GM18870 (cell line): ENCODE data around the gene KHDRBS2.
A peak's percentile ranks its signal among the peaks of the same experiment; 100 is the strongest.

Experiments used
- ATAC-seq: cut with Tn5 transposase; IDR thresholded peaks from one replicate; pipeline ENCODE4 v1.9.1; 2021; ENCODE audit warnings: moderate library complexity; ENCODE audit not compliant: unreplicated experiment

Gene KHDRBS2

DNA sequence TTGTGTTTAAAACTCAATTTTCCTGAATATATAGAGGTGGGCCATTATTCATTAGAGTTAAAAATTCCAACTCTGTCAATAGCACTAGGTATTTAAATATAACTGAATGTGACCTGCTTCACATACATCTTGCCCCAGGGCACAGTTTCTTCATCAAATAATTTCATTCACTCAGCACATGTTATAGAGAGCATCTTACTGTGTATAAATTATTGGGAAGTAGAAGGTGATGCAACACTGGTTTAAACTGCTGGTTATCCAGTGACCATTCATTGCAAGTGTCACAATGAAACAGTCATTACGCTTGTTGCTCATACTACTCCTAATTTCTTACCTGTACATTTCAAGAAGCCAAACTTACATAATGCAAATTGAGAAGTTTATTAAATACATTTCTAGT is 93.4 kb downstream of the KHDRBS2 start:
- ATAC-seq: no peak

DNA sequence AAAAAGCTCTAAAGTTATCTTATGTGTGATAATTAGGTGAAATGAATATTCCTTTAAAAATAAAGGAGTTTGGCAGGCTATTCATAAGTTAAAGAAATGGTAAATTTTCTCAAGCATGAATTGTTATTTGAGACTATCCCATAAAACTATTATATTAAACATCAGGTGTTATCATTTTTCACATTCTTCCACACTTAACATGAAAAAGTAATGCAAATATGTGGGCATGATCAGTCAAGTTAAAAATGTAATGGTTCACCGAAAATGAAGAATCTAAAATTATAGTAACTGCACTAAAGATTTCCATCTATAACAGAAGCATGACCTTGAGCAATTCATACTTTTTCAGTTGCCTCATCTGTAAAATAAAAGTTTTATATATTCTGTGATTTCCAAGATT is 110.8 kb downstream of the KHDRBS2 start:
- ATAC-seq: no peak

DNA sequence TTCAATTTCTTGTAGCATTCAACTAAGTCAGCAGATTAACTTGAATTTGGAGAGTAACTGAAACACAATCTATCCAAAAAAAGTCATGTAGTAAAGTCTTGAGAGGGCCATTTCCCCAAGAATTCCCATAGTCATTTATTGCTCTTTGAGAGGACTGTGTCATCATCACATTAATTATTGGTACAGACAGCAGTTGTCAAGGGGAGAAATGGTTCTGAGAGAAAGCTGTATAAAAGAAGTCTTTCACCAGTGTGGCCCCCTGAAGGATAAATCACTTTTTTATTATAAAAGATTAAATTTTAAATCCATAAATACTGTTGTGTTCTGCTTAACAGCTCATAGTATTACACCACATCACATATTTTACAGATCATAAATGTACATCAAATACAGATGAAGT is 111.5 kb downstream of the KHDRBS2 start:
- no peak for ATAC-seq

DNA sequence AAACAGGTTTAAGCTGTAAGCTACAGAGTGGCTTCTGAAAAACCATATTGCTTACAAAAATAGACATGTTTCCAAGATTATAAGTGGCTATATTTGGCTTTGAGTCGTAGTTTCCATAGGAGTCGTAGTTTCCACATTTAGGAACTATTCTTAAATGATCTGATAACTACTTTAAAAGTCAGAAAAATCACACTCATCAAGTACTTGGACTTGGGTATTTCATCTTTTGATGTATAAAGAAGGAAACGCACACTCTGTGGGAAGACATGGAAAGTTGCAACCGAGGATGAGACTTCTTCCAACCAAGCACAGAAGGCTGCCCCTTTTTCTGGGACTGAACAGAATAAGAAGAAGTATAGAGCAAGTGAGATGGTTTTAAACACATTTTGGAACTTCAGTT is 118.3 kb downstream of the KHDRBS2 start:
- ATAC-seq: no peak

DNA sequence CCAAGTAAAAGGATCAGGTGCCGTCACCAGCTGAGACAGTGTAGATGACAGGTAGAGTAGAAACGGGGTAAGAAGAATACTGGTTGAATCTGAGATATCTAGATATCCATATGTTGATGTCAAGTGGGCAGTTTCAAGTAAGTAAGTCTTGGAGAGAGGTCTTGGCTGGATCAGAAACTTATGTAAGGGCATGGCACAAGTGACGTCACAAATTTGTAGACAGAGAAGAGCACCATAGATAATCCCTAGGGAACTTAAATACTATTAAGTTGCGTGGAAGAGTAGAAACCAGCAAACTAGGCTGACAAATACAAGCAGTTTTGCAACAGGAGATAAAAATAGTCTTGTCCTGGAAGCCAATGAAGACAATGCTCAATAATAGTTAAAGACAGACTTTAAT is 123.2 kb downstream of the KHDRBS2 start:
- no peak for ATAC-seq

DNA sequence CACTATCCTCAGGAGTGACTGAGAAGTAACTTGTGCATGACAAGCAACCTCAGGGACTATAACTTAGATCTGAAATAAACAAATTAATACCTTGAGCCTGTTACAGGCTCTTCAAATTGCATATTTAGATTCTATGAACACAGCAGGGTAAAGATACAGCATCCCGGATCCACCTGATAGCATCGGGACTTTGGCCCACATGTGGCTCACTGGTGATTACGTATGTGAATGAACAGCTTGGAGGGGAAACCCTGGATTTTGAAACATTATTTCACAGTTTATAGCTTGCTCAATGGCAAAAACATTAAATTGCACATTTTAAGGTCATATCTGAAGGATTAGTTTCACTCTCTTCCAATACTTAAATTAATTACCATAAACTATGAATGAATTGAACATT is 133.2 kb downstream of the KHDRBS2 start:
- no peak for ATAC-seq

DNA sequence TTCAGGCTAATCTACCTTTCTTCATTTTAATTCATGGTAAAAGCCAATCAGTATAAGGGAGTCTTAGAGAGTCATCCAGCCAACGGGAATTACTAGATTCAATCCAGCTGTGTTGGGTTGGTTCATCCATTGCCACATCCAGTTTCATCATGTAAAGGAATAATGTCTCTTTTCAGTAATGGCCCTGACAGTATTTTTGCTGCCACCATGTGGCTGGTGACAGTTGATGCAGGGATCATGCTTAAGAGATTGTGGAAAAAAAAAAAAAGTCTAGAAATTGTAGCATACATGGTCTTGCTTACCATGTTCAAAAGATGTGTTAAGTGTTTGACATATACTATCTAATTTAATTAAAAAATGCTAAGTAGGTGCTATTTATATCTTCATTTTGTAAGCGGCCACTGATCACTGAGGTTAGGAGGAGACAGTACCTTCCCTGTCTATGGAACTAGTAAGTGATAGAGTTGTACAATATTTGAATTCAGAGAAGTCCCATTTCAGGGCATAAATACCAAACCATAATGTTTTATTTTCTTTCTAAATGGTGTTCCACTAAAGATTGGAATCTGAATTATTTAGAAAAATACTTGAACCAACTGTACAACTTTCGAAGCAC is 135.9 kb downstream of the KHDRBS2 start:
- ATAC-seq: peak; percentile 80

DNA sequence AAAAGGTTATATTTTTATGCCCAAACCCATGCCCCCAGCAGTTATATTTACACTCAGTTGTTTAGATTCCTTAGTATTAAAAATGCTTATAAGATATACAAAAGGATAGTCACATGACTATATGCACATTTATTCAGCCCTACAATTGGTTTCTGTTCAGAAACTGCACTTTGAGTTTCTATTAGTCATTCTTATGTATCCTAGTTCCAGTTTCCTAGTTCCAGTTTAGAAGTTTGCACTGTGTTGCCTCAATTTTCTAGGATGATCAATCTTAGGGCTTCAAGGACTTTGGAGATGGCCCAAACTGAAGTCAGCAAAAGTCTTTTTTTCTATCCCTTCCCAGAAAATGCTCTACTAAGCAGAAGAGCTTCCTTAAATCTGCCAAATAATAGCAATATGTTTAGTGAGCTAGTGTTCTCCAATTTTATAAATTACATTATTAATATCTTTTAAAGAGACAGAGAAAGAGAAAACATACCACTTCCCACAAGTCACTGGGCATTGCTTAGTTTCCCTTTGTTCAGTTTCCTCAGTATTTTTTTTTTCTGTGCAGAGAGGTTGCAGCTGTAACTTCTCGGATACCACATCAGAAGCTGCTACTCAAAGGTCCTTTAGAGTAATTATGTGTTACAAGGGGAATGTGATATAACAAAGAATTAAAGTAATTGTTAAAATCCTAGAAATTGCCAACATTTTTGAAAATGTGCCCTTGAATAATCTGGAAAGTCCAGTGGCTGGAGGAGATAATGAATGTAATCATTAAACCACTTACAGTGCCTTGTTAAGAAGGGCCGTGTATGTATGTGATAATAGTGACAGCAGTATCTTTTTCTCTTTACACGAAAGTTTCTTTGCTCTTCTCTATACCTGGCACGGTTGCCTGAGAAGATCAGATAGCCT is 138.8 kb downstream of the KHDRBS2 start:
- ATAC-seq: no peak

DNA sequence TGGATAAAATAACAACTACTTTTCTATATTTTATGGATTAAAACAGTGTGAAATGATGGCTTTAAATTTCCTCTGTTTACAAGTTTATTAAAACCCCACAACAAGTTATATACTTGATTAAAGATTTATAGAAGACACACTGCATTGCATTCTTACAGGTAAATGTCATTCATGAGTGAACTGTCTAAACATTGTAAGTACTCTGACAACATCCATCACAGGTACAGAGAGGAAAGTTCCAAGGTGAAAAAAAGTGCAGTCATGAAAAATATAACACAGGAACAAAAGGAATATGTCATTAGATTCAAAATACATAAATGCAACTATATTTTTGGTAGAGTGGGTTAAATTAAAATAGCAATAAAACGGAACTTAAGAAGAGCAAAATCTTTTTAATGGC is 156.9 kb downstream of the KHDRBS2 start:
- ATAC-seq: no peak

DNA sequence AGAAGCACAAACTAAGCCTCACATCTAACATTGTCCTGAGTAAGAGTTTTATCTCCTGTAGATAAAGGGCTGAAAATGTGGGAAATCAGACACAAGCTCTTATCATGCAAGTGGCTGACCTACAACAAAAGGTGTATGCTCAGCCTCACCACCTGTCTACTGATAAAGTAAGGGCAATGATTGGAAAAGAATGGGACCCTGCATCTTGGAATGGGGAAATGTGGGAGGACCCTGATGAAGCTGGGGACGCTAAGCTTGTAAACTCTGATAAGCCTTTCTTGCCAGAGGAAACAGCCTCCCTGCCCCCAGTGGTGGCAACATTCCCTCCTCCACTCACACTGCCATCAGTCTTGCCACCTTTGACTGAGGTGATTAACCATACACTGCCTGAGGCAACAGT is 166.6 kb downstream of the KHDRBS2 start:
- no peak for ATAC-seq

DNA sequence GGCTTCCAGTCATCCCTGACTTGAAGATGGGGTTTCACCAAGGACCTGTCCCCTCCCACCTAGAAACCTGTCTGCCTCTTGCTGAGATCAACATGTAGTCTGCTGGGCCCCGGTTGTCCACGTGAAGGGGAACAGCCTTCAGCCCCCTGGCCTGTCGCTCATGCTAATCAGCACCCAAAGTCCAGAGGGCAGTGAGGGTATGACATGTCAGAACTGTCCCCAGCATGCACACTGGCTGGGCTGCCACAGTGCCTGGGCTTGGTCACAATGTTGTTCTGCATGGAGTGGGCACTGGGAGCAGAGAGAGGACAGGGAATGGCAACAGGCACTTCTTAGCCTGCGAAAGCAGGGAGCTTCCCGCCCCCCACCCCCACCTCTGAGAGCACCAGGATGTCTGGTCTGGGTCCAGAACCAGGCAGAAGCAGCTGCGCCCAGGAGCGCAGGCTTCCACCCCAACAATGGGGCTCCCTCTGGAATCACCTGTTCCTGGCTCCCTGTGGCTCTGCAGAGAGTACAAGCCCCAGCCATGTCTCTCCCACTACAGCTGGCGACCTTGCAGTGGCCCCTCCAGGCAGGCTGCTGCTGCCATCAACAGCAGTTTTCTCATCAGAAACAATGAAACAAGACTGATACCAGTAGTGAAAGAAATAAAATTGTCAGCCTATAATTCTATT is 182.7 kb downstream of the KHDRBS2 start:
- no peak for ATAC-seq

DNA sequence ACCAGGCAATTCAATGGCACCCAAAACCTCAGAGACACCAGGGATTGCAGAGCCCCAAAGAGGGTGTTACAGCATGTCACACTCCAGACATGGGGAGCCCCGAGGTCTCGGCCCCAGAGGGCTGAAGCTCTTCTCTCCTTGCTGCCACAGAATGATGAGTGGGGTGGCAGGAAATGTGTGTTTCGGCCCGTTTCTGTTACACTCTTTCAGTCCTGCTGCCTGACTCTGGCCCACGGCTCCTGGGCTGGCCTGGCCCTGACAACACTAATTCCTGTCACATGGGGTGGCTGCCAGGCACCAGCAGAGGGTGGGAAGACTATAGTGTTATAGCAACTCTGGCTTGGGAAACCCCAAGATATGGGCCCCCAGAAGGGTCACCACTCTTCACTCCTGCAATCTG is 183.6 kb downstream of the KHDRBS2 start:
- ATAC-seq: no peak

DNA sequence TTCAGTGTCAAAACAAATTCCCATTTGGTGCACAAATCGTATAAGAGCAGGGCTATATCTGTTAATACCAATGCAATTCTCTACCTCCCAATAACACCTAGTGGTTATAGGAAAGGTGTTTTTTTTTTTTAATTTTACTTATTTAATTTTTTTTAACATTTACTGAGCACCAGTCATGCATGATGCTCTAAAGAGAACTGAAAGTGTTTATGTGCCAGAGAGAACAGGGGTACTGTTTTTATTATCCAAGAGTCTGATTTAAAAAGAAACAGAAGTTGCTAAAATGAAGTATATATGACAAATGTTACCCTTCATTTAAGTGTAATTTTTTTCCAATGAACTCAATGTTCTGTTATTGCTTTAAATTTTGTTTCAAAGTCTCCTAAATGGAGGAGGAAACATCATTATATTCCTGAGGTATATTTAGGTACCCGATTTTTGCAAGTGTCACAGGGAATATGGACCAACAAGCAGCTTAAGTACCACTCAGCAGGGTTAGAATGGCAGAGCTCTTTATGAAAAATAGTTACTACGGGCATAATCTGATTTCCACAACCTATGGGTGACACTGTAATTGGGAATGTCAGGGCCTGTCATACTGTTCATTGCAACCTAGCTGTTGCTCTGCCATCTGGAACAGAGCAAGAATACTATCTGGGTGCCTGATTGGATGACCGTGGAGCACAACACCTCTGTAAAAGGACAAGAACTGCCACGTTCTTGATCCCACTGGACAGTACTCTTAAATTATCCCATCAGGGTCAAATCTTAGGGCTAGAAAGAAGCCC is 195.4 kb downstream of the KHDRBS2 start:
- ATAC-seq: no peak

DNA sequence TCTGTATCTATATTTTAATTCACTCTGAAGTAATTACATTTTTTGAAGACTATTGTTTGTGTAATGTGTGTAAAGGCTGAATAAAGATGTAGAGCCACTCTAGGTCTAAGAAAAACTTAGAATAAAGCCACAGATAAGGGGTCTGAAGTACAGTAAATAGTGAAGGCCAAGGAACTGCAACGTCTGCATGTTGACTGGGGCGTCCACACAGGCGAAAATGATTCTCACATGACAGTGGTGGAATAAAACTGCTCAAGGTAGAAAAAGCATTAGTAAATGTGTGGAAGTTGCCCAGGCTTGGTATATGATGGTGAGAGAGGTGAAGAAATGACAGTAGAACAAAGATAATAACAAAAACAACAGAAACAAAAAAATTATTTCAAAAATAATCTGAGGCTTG is 196.2 kb downstream of the KHDRBS2 start:
- no peak for ATAC-seq

DNA sequence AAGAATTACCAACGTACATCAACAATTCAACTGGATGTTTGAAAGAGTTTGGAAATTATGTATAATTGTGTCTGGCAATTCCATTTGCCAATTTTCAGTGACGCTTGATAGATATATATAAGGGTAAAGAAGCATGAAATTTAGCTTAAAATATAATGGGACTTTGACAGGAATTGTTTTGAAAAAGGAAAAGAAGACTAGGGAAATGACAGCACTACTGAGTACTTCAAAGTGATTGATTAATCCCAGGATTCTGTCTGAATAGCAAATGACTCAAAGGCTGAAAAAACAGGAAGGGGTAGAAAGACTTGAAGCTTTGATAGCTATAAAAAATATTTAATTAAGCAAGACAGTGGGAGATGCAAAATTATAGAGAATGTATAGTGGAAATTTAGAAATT is 200.0 kb downstream of the KHDRBS2 start:
- ATAC-seq: no peak

DNA sequence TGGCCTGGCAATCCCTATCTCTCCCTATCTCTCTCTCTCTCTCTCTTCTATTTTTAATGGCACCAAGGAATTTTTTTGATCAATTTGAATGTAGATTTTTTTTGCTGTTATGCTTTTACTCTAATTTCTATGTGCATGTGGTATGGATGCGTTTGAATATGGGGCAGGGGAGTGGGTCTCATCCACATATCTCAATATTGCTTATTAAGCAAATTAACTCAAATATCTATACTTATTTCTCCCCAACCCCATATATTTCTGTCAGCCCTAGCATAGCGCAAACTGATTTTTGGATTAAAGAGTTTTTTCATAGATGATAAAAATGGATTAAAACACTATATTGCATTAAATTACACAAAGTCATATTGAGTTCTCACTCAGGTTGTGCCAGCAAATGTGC is 210.2 kb downstream of the KHDRBS2 start:
- ATAC-seq: no peak

DNA sequence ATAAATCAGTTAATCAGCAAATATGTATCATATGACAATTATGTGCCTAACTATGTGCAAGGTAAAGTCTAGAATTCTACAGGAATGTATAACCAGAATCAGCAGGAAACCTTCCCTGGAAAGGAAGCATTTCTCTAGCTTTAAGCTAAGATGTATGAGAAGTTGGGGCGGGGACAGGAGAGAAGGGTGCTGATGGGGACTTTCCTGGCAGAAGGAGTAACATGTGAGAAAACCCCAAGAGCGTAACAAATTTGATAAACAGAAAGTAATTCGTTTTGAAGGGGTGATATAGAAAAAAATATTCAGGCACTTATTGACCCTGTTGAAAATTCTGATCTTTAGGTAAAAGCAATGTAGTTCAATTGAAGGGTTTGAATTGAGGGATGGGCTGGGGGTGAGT is 226.1 kb downstream of the KHDRBS2 start:
- ATAC-seq: no peak

DNA sequence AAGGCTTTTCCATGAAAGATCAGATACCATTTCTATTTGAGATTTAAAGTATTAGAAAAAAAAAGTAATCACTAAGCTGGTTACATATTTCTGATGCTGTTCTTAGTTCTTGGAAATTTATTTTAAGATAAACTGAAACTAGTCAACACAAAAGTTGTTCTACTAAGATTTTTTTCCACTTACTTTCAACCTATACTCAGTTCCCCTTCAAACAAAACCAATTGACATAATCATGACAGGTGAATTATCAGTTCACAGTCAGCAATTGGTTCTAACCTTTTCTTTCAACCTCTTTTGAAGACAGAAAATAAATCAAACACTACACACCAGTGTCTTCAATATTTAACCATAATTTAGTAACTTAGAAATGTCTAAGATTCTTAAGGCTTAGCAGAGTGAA is 228.7 kb downstream of the KHDRBS2 start:
- ATAC-seq: no peak

DNA sequence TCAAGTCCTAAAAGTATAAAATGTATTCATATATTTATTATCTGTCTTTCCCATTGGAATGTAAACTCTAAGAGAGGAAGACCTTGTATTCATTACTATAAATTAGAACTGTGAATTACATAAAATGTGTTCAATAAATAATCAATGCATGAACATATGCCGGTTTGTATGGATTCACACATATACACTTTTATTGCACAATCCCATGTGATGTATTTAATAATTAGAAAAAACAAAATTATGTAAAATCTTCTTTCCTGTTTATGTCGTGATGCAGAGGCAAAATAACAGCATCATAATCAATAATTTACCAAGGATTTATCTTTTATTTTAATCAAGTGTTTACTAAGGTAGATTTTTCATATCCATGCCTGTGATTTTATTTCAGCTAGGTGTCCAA is 240.5 kb downstream of the KHDRBS2 start:
- ATAC-seq: no peak

DNA sequence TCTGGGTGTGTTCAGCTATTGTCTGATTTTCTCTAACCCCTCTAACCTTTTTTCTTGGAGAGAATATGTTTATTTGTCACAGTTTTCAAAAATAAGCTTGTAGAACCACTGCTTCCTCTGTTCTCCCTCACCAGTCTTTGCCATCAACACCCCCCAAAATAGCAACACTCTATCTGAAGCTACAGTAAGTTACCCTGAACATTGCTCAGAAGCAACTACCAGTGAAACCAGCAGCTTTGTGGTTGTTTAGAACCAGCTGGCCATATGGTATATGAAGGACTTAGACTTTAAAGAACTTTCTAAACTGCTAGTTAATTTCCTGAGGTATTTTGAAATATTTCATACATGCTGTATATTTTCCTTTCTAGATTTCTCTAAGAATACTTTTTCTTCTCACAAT is 242.9 kb downstream of the KHDRBS2 start:
- ATAC-seq: no peak

DNA sequence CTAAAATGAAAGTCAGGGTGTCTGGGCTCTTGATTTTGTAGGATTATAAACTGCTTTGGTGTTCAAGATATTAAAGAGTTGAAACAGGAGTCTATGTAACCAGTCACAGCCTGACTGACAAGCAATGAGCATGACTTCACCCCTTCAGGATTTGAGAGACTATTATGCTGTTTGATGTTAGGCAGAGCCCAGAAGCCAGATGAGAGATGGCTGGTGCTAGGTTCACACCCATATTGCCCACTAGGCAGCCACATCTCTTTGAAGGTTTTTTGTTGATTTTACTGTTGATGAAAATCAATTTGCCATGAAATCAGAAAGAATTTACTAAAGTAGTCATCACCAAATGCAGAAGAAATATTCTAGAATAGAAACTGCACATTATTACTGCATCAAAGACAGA is 243.6 kb downstream of the KHDRBS2 start:
- ATAC-seq: no peak
